Liver (tissue), 9 donors: ENCODE results near the gene GNRH2. TPM values are rescaled to one million over a fixed set of nuclear protein-coding genes. Genes with fewer than 3 reads are reported as not detected.

Experiments
- DNase-seq: peaks from one replicate; pipeline ENCODE4 v3.0.0-alpha.2; 2017; ENCODE audit warnings: low spot score
- H3K27ac ChIP-seq, 2 donors: one replicate each; pipeline ENCODE4 v1.7.0; 2013; ENCODE audit warnings: inconsistent platforms in 2 of 2, low read length in 2 of 2, control low read depth in 1 of 2, low read depth in 1 of 2, mild to moderate bottlenecking in 1 of 2
- H3K27me3 ChIP-seq, 4 donors: one replicate each; pipeline versions ENCODE4 v1.6.1 to v1.7.0; 2013; ENCODE audit warnings: low read length in 3 of 4, inconsistent platforms in 1 of 4, mild to moderate bottlenecking in 1 of 4, moderate library complexity in 1 of 4; ENCODE audit not compliant: control insufficient read depth in 4 of 4, insufficient read depth in 4 of 4
- H3K36me3 ChIP-seq, 4 donors: one replicate each; pipeline versions ENCODE4 v1.6.1 to v1.7.0; 2013; ENCODE audit warnings: low read length in 3 of 4, mild to moderate bottlenecking in 3 of 4, low read depth in 1 of 4, moderate library complexity in 1 of 4; ENCODE audit not compliant: control insufficient read depth in 4 of 4, insufficient read depth in 3 of 4
- H3K4me1 ChIP-seq, 4 donors: one replicate each; pipeline versions ENCODE4 v1.6.1 to v1.7.0; 2013; ENCODE audit warnings: low read length in 3 of 4, mild to moderate bottlenecking in 3 of 4, moderate library complexity in 1 of 4; ENCODE audit not compliant: control insufficient read depth in 4 of 4, insufficient read depth in 4 of 4
- H3K4me3 ChIP-seq, 3 donors: one replicate each; pipeline versions ENCODE4 v1.6.1 to v1.7.0; 2013; ENCODE audit warnings: low read length in 3 of 3, control low read depth in 1 of 3, low read depth in 1 of 3, mild to moderate bottlenecking in 1 of 3
- H3K9ac ChIP-seq, 2 donors: one replicate each; pipeline ENCODE4 v1.7.0; 2013; ENCODE audit warnings: low read length in 2 of 2, mild to moderate bottlenecking in 2 of 2, moderate library complexity in 2 of 2, control low read depth in 1 of 2, low read depth in 1 of 2
- H3K9me3 ChIP-seq, 4 donors: one replicate each; pipeline versions ENCODE4 v1.6.1 to v1.7.0; 2013; ENCODE audit warnings: low read length in 3 of 4; ENCODE audit not compliant: control insufficient read depth in 4 of 4
- CTCF ChIP-seq: fragments of 150-350 bp; IDR thresholded peaks from 2 replicates; pipeline ENCODE4 v1.5.1; 2017; ENCODE audit warnings: improper control_type of control experiment, low read depth, low read length; ENCODE audit not compliant: missing input control
- EGR1 ChIP-seq, 2 donors: IDR thresholded peaks; 2 replicates each; pipeline ENCODE4 v1.6.1; 2016 to 2018; ENCODE audit warnings: antibody characterized with exemption in 2 of 2, low read depth in 2 of 2
- FOXA1 ChIP-seq: IDR thresholded peaks from 2 replicates; pipeline ENCODE4 v1.6.1; 2016; ENCODE audit warnings: antibody characterized with exemption
- FOXA2 ChIP-seq: IDR thresholded peaks from 2 replicates; pipeline ENCODE4 v1.6.1; 2016; ENCODE audit warnings: antibody characterized with exemption
- GABPA ChIP-seq, 2 donors: IDR thresholded peaks in 1 of 2; conservative IDR thresholded peaks in 1 of 2; 2 replicates each; pipeline ENCODE4 v1.6.1; 2016; ENCODE audit warnings: antibody characterized with exemption in 2 of 2, mild to moderate bottlenecking in 1 of 2, moderate library complexity in 1 of 2
- HNF4A ChIP-seq, 2 donors: conservative IDR thresholded peaks; 2 replicates each; pipeline ENCODE4 v1.6.1; 2016; ENCODE audit warnings: antibody characterized with exemption in 2 of 2, mild to moderate bottlenecking in 2 of 2
- JUND ChIP-seq, 2 donors: IDR thresholded peaks; 2 replicates each; pipeline ENCODE4 v1.6.1; 2016; ENCODE audit warnings: antibody characterized with exemption in 2 of 2
- MAX ChIP-seq: IDR thresholded peaks from 2 replicates; pipeline ENCODE4 v1.6.1; 2016; ENCODE audit warnings: antibody characterized with exemption
- NR2F2 ChIP-seq: IDR thresholded peaks from 2 replicates; pipeline ENCODE4 v1.6.1; 2016; ENCODE audit warnings: antibody characterized with exemption
- RAD21 ChIP-seq, 2 donors: IDR thresholded peaks; 2 replicates each; pipeline ENCODE4 v1.6.1; 2016; ENCODE audit warnings: antibody characterized with exemption in 2 of 2, mild to moderate bottlenecking in 2 of 2
- REST ChIP-seq: IDR thresholded peaks from 2 replicates; pipeline ENCODE4 v1.6.1; 2016; ENCODE audit warnings: antibody characterized with exemption, mild to moderate bottlenecking
- RXRA ChIP-seq, 2 donors: IDR thresholded peaks; 2 replicates each; pipeline ENCODE4 v1.6.1; 2017 to 2018; ENCODE audit warnings: antibody characterized with exemption in 2 of 2, mild to moderate bottlenecking in 1 of 2
- SP1 ChIP-seq: IDR thresholded peaks from 2 replicates; pipeline ENCODE4 v1.6.1; 2018; ENCODE audit warnings: antibody characterized with exemption, mild to moderate bottlenecking
- TAF1 ChIP-seq: conservative IDR thresholded peaks from 2 replicates; pipeline ENCODE4 v1.6.1; 2016; ENCODE audit warnings: antibody characterized with exemption, mild to moderate bottlenecking
- YY1 ChIP-seq: IDR thresholded peaks from 2 replicates; pipeline ENCODE4 v1.6.1; 2016; ENCODE audit warnings: antibody characterized with exemption, mild to moderate bottlenecking
- ZBTB33 ChIP-seq: IDR thresholded peaks from 2 replicates; pipeline ENCODE4 v1.6.1; 2016; ENCODE audit warnings: antibody characterized with exemption
- WGBS: extraction: QIAGEN DNeasy Blood & Tissue Kit; methylation state at CpG from one replicate; pipeline ENCODE4 v1.1.7; 2013; 5-methylcytosine and 5-hydroxymethylcytosine counted together
- polyA plus RNA-seq, 2 donors: library from polyadenylated mRNA; stranded (reverse) in 1 of 2; unstranded in 1 of 2; fragments of 200-250 nt in 1 of 2; fragments of >200 nt in 1 of 2; fragmentation: Nextera tagmentation in 1 of 2; extraction: Ambion mirVana in 1 of 2; gene quantifications; one replicate each; pipeline versions ENCODE4 v1.2.1 to v1.2.3, GENCODE V29; 2013 to 2015
- total RNA-seq, 2 donors: library from RNA; depleted of rRNA; stranded (reverse); fragments of >200 nt; gene quantifications; one replicate each; pipeline ENCODE4 v1.2.3, GENCODE V29; 2014
- donor health status: healthy.
- donor health status: healthy.
- donor health status: healthy.
- donor health status: healthy.
- donor health status: healthy.

GNRH2 gene
- total and polyA plus RNA-seq, 4 donors = 0.25 to 0.58 (median 0.44) TPM; not detected in 1

GRCh38 chr20:2995796-2996195, 47.6 kb upstream of the GNRH2 start:
- Histone ChIP-seq H3K4me1 (no peaks in the 10 kb centered on the region), H3K9me3 (no peaks in the 10 kb centered on the region), H3K9ac (no peak overlapping the region), H3K27ac (no peak overlapping the region), H3K36me3 (peaks cover 0 to 15% (median 10%) of the 10 kb centered on the region in 4 donors), H3K4me3 (no peak overlapping the region), H3K27me3 (no peaks in the 10 kb centered on the region)
- DNase-seq = no peak
- no peak for TF ChIP-seq MAX
- TF ChIP-seq RXRA (IDR thresholded peaks at IDR 0.05) = no peak
- no peak for TF ChIP-seq TAF1
- TF ChIP-seq CTCF = no peak
- TF ChIP-seq EGR1 (IDR thresholded peaks at IDR 0.05; ENCODE audit: low read depth in 2 of 2) = no peak
- TF ChIP-seq REST = no peak
- no peak for TF ChIP-seq YY1
- TF ChIP-seq SP1 = no peak
- no peak for TF ChIP-seq RAD21 (IDR thresholded peaks at IDR 0.05)
- no peak for TF ChIP-seq NR2F2
- no peak for TF ChIP-seq FOXA1
- no peak for TF ChIP-seq HNF4A (conservative IDR thresholded peaks at IDR 0.05)
- TF ChIP-seq JUND (IDR thresholded peaks at IDR 0.05) = no peak
- TF ChIP-seq FOXA2 = no peak
- 82% methylated on average over 2 of the region's 2 CpGs for WGBS

GRCh38 chr20:2998728-2999127, 44.7 kb upstream of the GNRH2 start:
- no peak for DNase-seq
- peaks cover 0 to 7% (median 3%) of the 10 kb centered on the region in 4 donors for H3K36me3 ChIP-seq
- no peaks in the 10 kb centered on the region for H3K4me1 ChIP-seq
- no peak overlapping the region for H3K4me3 ChIP-seq
- no peak for TF ChIP-seq GABPA (IDR thresholded peaks at IDR 0.05 in 1 of 2, conservative IDR thresholded peaks at IDR 0.05 in 1 of 2)
- TF ChIP-seq REST = no peak
- TF ChIP-seq EGR1 (IDR thresholded peaks at IDR 0.05; ENCODE audit: low read depth in 2 of 2) = no peak
- TF ChIP-seq CTCF = no peak
- TF ChIP-seq HNF4A (conservative IDR thresholded peaks at IDR 0.05) = no peak
- TF ChIP-seq ZBTB33 = no peak
- TF ChIP-seq YY1 = no peak
- TF ChIP-seq RXRA (IDR thresholded peaks at IDR 0.05) = no peak
- TF ChIP-seq NR2F2 = no peak
- no peak for TF ChIP-seq JUND (IDR thresholded peaks at IDR 0.05)
- no peak for TF ChIP-seq FOXA2
- no peak for TF ChIP-seq FOXA1
- TF ChIP-seq RAD21 (IDR thresholded peaks at IDR 0.05) = no peak
- no peak overlapping the region for H3K9ac ChIP-seq
- no peaks in the 10 kb centered on the region for H3K9me3 ChIP-seq
- no peak overlapping the region for H3K27ac ChIP-seq
- H3K27me3 ChIP-seq = no peaks in the 10 kb centered on the region
